Activated naive CD4-positive, alpha-beta T cell treated with Interleukin-2 at 50 U/mL for 16 hours (primary cell): Measurements from ENCODE around the gene A1BG.
"Not testable (repeated sequence)": the region's sequence is repeated elsewhere in the genome, so short reads cannot be mapped to it uniquely, and the experiment has no call there.

Experiments
- DNase-seq: peaks from one replicate; pipeline ENCODE4 v3.0.0-alpha.2; 2020

A1BG gene

DNA sequence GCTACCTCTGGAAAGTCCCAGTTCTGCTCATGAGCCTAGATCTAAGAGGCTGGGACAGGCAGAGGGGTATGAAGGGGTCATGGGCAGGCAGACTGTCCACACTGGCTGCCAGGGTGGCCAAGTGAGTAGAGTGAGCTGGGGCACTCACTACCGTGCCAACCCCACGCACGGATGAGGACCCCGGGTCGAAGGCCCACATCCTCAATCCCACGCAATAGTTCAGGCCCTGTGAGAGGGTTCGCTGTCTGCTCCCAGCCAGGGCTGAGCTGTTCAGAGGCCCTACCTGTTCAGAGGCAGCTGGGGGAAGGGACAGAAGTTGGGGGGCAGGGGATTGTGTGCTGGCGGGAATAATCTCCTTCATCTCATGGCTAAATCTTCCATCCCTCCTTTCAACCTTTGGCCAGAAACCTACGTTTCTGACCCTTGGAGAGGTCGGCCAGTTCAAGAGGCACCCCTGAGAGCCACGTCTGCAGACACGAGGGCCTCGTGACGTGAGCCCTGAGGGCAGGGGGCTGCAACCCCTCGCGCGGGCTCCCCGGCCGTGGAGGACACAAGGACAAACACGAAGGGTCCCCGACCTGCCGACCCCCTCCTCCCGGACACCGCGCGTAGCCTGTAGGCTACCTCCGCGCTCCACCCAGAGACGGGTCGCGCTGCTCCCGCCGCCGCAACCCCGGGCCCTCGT lies 32.7 kb upstream of the A1BG start:
- DNase-seq = peak; percentile 40

- no peak for DNase-seq
Observed at GRCh38 chr19:58385313-58385890, 32.1 kb upstream of the A1BG start.

DNA sequence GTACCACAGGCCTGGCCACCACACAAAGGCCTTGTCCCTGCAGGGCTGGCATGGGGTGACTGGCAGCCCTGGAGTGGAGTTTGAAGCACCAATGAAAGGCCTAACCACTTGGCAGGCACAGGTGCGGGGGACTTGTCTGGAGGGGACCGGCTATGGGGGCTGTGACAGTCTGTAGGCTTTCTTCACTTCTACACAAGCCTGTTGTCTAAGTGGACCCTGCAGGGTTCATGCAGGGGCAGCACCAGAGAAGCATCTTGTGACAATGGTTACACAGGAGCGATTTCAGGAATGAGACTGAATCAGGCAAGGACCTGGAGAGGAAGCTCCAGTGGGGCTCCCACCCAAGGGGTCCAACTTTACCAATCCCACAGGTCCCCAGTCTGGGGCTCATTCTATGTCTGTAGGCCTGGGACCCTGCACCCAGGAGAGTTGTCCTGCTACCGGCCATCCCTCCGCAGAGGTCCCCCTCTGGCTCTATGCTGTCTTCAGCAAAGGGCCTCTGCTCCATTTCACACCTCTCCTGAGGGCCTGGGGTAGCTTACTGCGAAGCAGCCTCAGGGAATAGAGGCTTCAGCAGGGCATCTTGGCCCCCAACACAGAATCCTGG lies 29.8 kb upstream of the A1BG start:
- no peak for DNase-seq

DNA sequence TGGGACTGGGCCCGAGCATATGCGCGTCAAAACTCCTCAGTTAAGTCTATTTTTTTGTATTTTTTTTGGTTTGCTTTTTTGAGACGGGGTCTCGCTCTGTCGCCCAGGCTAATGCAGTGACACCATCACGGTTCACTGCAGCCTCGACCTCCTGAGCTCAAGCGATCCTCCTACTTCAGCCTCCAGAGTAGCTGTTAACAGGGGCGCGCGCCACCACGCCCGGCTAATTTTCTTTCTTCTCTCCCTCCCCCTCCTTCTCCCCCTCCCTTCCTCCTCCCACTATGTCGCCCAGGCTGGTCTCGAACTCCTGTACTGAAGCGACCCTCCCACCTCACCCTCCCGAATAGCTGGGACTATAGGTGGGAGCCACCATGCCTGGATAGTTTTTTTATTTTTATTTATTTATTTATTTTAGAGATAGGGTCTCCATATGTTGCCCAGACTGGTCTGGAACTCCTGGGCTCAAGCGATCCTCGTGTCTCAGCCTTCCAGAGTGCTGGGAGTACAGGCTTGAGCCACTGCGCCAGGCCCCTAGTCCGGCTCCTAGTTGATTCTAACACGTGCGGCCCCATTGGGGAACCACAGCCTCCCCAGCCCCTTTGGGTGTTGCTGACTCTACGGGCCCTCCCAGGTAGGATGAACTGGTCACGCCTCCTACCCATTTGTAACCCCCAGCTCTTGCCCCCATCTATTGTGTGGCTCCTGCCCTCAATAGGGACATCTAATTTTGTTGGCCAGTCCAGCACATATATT lies 28.3 kb upstream of the A1BG start:
- DNase-seq = no peak

- DNase-seq = peak; percentile 98
Observed at GRCh38 chr19:58380662-58381459, 27.6 kb upstream of the A1BG start, which contains the start of gene ZNF837. TSS of gene ZNF837 (minus strand) at chr19:58381030. CDS start at chr19:58369332, 11,698 bp downstream.

GRCh38 chr19:58380037-58380661 lies 26.9 kb upstream of the A1BG start:
- DNase-seq = no peak

GRCh38 chr19:58379246-58379645 lies 26.0 kb upstream of the A1BG start:
- DNase-seq = no peak

DNA sequence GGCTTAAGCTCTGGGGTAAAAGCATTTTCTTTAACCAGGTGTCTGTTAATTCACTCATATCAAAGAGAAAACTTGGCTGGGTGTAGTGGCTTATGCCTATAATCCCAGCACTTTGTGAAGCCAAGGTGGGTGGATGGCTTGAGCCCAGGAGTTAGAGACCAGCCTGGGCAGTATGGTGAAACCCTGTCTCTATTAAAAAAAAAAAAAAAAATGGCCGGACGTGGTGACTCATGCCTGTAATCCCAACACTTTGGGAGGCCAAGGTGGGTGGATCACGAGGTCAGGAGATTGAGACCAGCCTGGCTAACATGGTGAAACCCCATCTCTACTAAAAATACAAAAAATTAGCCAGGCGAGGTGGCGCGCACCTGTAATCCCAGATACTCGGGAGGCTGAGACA lies 23.4 kb upstream of the A1BG start:
- DNase-seq = not testable (repeated sequence)

- DNase-seq = no peak
Observed at GRCh38 chr19:58374200-58374599, 20.9 kb upstream of the A1BG start.

DNA sequence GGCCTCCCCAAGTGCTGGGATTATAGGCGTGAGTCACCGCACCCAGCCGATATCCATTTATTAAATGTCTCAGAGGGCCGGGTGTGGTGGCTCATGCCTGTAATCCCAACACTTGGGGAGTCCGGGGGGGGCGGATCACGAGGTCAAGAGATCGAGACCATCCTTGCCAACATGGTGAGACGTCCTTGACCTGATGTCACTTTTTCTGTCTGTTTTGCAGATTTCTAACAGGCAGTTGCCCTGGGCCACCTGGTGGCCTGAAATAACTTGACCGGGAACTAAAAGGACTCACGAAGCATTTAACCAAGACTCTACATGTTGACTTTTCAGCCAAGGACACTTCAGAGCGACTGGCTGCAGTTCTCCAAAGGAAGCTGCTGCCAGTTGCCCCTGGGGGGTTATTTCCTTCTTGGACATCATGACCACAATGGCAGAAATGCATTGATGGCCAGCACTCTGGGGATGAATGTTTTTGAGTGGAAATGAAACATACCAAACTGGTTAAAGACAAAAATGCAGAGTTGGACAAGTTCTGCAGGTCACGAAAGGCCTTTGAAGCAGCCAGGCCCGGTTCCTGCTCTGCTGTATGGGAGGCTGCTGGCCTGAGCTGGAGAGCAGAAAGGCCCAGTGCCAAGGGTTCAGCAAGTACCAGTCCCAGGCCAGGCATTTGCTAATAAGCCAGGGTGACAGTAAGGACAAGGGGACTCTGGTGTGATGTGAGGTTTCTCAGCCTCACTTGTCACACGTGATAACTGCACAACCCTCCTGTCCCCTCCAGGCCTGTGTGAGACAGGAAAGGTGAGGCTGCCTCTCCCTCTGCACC lies 19.2 kb upstream of the A1BG start:
- no peak for DNase-seq

GRCh38 chr19:58368561-58369360 lies 15.5 kb upstream of the A1BG start:
- DNase-seq = no peak

DNA sequence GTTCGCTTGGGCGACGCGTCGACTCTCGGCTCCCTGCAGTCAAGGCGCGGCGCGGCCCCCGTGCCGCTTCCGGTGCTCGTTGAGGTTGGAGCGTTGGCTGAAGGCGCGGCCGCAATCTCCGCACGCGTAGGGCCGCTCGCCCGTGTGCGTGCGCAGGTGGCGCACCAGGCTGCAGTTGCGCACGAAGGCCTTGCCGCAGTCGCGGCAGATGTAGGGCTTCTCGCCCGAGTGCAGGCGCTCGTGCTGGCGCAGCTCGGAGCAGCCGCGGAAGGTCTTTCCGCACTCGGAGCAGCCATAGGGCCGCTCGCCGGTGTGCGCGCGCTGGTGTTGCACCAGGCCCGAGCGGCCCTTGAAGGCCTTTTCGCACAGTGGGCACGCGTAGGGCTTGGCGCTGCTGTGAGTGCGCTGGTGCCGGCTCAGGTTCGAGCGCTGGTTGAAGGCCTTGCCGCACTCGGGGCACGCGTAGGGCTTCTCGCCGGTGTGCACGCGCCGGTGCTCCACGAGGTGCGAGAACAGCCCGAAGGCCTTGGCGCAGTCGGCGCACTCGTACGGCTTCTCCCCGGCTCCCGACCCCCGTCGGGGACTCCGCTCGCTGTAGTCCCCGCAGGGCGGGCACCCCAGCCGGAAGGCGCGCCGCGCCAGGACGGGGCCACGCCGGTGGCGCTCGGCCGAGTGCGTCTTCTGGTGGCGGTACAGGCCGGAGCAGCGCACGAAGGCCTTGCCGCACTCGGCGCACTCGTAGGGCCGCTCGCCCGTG lies 14.6 kb upstream of the A1BG start:
- no peak for DNase-seq

DNA sequence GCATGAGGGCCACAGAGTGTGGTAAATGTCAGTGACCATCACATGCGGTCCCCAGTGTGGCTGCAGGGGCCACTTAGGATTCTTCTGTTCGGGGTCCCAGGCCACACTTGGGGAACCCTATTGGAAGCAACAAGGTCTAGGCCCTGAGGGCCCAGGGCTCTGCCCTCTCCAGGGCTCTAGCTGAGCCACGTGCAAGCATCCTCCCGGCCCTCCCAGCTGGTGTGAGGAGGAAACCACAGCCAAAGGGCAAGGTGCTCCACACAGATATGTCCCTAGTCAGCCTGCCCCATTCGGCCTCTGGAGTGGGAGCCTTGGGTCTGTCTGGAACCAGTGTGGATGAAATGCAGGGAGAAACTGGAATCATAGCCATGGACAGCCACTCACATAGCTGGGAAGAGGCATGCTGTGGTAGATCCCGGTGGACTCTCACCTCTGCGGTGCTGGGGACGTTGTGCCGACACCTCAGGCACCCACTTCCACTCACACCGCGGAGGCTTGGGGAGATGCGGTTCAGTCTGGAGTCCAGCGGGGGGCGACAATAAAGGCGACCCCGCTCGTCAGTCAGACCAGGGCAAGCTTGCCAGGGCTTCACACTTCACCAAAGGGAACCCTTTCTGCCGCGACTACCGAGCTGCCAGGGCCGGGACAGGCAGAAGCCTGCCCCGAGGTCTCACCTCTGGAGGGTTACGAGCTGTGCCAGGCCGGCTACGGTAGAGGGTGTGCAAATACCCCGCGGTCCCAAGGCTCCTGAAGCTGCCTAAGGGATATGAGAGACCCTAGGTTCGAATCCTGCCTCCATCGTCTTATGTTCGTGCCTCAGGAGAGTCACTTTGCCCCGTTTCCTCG lies 13.5 kb upstream of the A1BG start:
- no peak for DNase-seq

- no peak for DNase-seq
Observed at GRCh38 chr19:58364146-58364545, 10.9 kb upstream of the A1BG start.

- DNase-seq = peak; percentile 97
Observed at GRCh38 chr19:58362272-58362994, 9.1 kb upstream of the A1BG start, which contains the start of gene ZNF497. TSS of gene ZNF497 (minus strand) at chr19:58362751. CDS start at chr19:58357635, 5,116 bp downstream.

GRCh38 chr19:58361900-58362271 lies 8.6 kb upstream of the A1BG start:
- DNase-seq = peak; percentile 53

DNA sequence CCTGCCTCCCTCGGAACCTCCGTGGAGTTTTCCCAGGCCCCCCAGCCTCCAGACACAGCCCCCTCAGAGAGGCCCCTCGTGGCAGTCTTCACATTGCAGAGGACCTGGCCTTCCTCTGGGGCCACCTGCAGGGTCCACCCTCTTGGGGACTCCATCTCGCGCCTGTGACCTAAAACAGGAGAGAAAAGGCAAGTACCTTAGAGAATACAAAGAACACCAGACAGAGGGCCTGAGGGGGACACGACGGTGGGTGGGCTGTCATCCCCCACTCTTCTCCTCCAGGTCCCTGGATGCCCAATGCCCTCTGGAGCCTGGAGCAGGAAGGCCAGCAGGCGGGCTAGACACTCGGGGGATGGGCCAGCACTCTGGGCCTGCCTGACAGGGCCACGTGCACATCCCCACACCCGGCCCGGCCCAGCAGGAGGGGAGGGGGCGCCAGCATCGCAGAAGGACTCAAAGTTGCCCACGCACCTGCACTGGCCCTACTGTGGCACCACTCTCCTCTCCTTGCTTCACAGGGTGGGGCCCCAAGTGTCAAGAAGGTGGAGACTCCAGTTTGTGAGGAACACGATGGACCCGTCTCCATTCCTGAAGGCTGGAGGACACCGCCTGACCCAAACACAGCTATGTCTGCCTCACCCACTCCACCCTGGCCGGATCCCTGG lies 4.3 kb upstream of the A1BG start:
- DNase-seq = no peak
